CD4-positive, CD25-positive, alpha-beta regulatory T cell (primary cell): Measurements from ENCODE around the gene IL23R. TPM values are rescaled to one million over a fixed set of nuclear protein-coding genes. Genes with fewer than 3 reads are reported as not detected.

Experiments used
- ATAC-seq, 2 donors: fragments of 150-1000 bp; cut with Tn5 transposase; one replicate each; pipeline ENCODE4 v1.10.0; 2021; ENCODE audit warnings: low read depth in 2 of 2, moderate number of reproducible peaks in 2 of 2, moderate library complexity in 1 of 2
- DNase-seq, 3 donors: peaks; one replicate each; pipeline versions ENCODE4 v3.0.0 to v3.0.0-alpha.2; 2012 to 2022; ENCODE audit warnings: mixed read lengths in 1 of 3
- H3K27ac ChIP-seq: one replicate; pipeline ENCODE4 v1.7.0; 2013; ENCODE audit warnings: mild to moderate bottlenecking, low read length; ENCODE audit not compliant: insufficient read depth, poor library complexity, severe bottlenecking
- H3K27me3 ChIP-seq: one replicate; pipeline ENCODE4 v1.7.0; 2013; ENCODE audit warnings: low read length; ENCODE audit not compliant: control insufficient read depth, insufficient read depth
- H3K36me3 ChIP-seq: one replicate; pipeline ENCODE4 v1.7.0; 2013; ENCODE audit warnings: mild to moderate bottlenecking, low read length, moderate library complexity; ENCODE audit not compliant: control insufficient read depth, insufficient read depth
- H3K4me1 ChIP-seq: 2 replicates; pipeline ENCODE4 v1.7.0; 2013; ENCODE audit warnings: mild to moderate bottlenecking, low read length; ENCODE audit not compliant: insufficient read depth, control insufficient read depth, poor library complexity, severe bottlenecking
- H3K4me3 ChIP-seq: one replicate; pipeline ENCODE4 v1.7.0; 2013; ENCODE audit warnings: low read depth, mild to moderate bottlenecking, low read length, moderate library complexity
- H3K9me3 ChIP-seq, 2 experiments: 1 replicate in 1 of 2; 2 replicates in 1 of 2; pipeline ENCODE4 v1.7.0; 2013; ENCODE audit warnings: low read length in 2 of 2, mild to moderate bottlenecking in 1 of 2, moderate library complexity in 1 of 2; ENCODE audit not compliant: control insufficient read depth in 2 of 2
- H3K27ac Mint-ChIP-seq, 3 donors: one replicate each; pipeline ENCODE4 v1.8.0; 2020 to 2022; ENCODE audit warnings: mild to moderate bottlenecking in 3 of 3, mixed read lengths in 3 of 3, moderate library complexity in 2 of 3
- H3K27me3 Mint-ChIP-seq: one replicate; pipeline ENCODE4 v1.8.0; 2022; ENCODE audit warnings: mild to moderate bottlenecking, mixed read lengths
- H3K36me3 Mint-ChIP-seq: one replicate; pipeline ENCODE4 v1.8.0; 2020; ENCODE audit warnings: mixed read lengths
- H3K4me1 Mint-ChIP-seq, 4 donors: one replicate each; pipeline ENCODE4 v1.8.0; 2020 to 2022; ENCODE audit warnings: mixed read lengths in 4 of 4, mild to moderate bottlenecking in 1 of 4
- H3K4me3 Mint-ChIP-seq, 4 donors: one replicate each; pipeline ENCODE4 v1.8.0; 2020 to 2022; ENCODE audit warnings: mild to moderate bottlenecking in 4 of 4, mixed read lengths in 4 of 4, moderate library complexity in 3 of 4
- H3K9me3 Mint-ChIP-seq, 7 donors: one replicate each; pipeline ENCODE4 v1.8.0; 2020 to 2022; ENCODE audit warnings: mixed read lengths in 7 of 7, mild to moderate bottlenecking in 3 of 7, moderate library complexity in 2 of 7
- polyA plus RNA-seq, 4 donors: library from polyadenylated mRNA; unstranded; fragments of 300-500 nt; fragmentation: Illumina TruSeq; gene quantifications; one replicate each; pipeline ENCODE4 v1.2.3, GENCODE V29; 2021
- total RNA-seq: library from RNA; stranded (reverse); gene quantifications from one replicate; pipeline ENCODE4 v1.2.3, GENCODE V29; 2022

Gene IL23R
- total and polyA plus RNA-seq, 5 donors from 2014 or later, result 0.20 to 0.35 (median 0.30) TPM; not detected in 2

- Mint-ChIP-seq H3K27me3 (no peaks in the 10 kb centered on the region), H3K27ac (peak overlapping the region in 2 of 3 donors; percentile 57 to 73), H3K36me3 (no peaks in the 10 kb centered on the region), H3K4me3 (peak overlapping the region in 3 of 4 donors; percentile 50 to 76 (median 73)), H3K9me3 (no peaks in the 10 kb centered on the region), H3K4me1 (peaks cover 12 to 29% (median 20%) of the 10 kb centered on the region in 4 donors)
- H3K36me3 ChIP-seq, result no peaks in the 10 kb centered on the region
- no peak overlapping the region for H3K27ac ChIP-seq
- peak overlapping the region; percentile 60 for H3K4me3 ChIP-seq
- DNase-seq (peak in 2 of 3 donors; percentile 16 to 51), ATAC-seq (peak; percentile 54 to 76)
- H3K9me3 ChIP-seq, result no peaks in the 10 kb centered on the region
- peaks cover 8% of the 10 kb centered on the region for H3K4me1 ChIP-seq
- H3K27me3 ChIP-seq, result no peaks in the 10 kb centered on the region
Measured at GRCh38 chr1:67264899-67265298, 98.6 kb downstream of the IL23R start.

GRCh38 chr1:67269061-67269460 lies 102.8 kb downstream of the IL23R start:
- no peaks in the 10 kb centered on the region for H3K36me3 ChIP-seq
- Mint-ChIP-seq H3K4me3 (no peak overlapping the region), H3K4me1 (peaks cover 4 to 12% (median 9%) of the 10 kb centered on the region in 4 donors), H3K9me3 (peaks cover 0 to 7% (median 0%) of the 10 kb centered on the region in 7 donors), H3K36me3 (peaks cover 7% of the 10 kb centered on the region), H3K27me3 (no peaks in the 10 kb centered on the region), H3K27ac (no peak overlapping the region)
- H3K4me3 ChIP-seq, result no peak overlapping the region
- DNase-seq (no peak), ATAC-seq (no peak)
- H3K27me3 ChIP-seq, result no peaks in the 10 kb centered on the region
- peaks cover 7% of the 10 kb centered on the region for H3K4me1 ChIP-seq
- H3K9me3 ChIP-seq, result no peaks in the 10 kb centered on the region
- no peak overlapping the region for H3K27ac ChIP-seq

GRCh38 chr1:67270541-67270940 lies 104.3 kb downstream of the IL23R start:
- DNase-seq, result no peak
- peaks cover 0 to 7% (median 0%) of the 10 kb centered on the region in 7 donors for H3K9me3 Mint-ChIP-seq
- no peaks in the 10 kb centered on the region for H3K9me3 ChIP-seq
- peaks cover 7% of the 10 kb centered on the region for H3K36me3 Mint-ChIP-seq
- H3K4me1 ChIP-seq, result no peaks in the 10 kb centered on the region
- no peak overlapping the region for H3K27ac Mint-ChIP-seq
- H3K4me3 ChIP-seq, result no peak overlapping the region
- no peaks in the 10 kb centered on the region for H3K27me3 ChIP-seq
- no peak overlapping the region for H3K4me3 Mint-ChIP-seq
- ATAC-seq, result no peak
- H3K27ac ChIP-seq, result no peak overlapping the region
- H3K36me3 ChIP-seq, result no peaks in the 10 kb centered on the region
- H3K4me1 Mint-ChIP-seq, result peaks cover 0 to 9% (median 8%) of the 10 kb centered on the region in 4 donors
- no peaks in the 10 kb centered on the region for H3K27me3 Mint-ChIP-seq

GRCh38 chr1:67273591-67273990 lies 107.3 kb downstream of the IL23R start:
- no peak for DNase-seq
- H3K4me3 ChIP-seq, result no peak overlapping the region
- H3K27ac Mint-ChIP-seq, result peak overlapping the region in 1 of 3 donors; percentile 27

GRCh38 chr1:67274623-67275325 lies 108.5 kb downstream of the IL23R start:
- DNase-seq (peak in 2 of 3 donors; percentile 4 to 66), ATAC-seq (peak; percentile 52 to 53)
- H3K36me3 ChIP-seq, result no peaks in the 10 kb centered on the region
- no peak overlapping the region for H3K4me3 ChIP-seq
- H3K27ac ChIP-seq, result no peak overlapping the region
- Mint-ChIP-seq H3K9me3 (peaks cover 0 to 7% (median 0%) of the 10 kb centered on the region in 7 donors), H3K4me3 (no peak overlapping the region), H3K27ac (no peak overlapping the region), H3K4me1 (peaks cover 0 to 9% (median 8%) of the 10 kb centered on the region in 4 donors), H3K27me3 (no peaks in the 10 kb centered on the region), H3K36me3 (peaks cover 7% of the 10 kb centered on the region)
- H3K9me3 ChIP-seq, result no peaks in the 10 kb centered on the region
- no peaks in the 10 kb centered on the region for H3K27me3 ChIP-seq
- H3K4me1 ChIP-seq, result no peaks in the 10 kb centered on the region

More at GRCh38 chr1:67273591-67273990, 107.3 kb downstream of the IL23R start:
- Histone ChIP-seq H3K36me3 (no peaks in the 10 kb centered on the region), H3K27ac (no peak overlapping the region), H3K27me3 (no peaks in the 10 kb centered on the region), H3K9me3 (no peaks in the 10 kb centered on the region), H3K4me1 (no peaks in the 10 kb centered on the region)
- peaks cover 0 to 7% (median 0%) of the 10 kb centered on the region in 7 donors for H3K9me3 Mint-ChIP-seq
- no peak overlapping the region for H3K4me3 Mint-ChIP-seq
- no peak for ATAC-seq
- H3K36me3 Mint-ChIP-seq, result peaks cover 7% of the 10 kb centered on the region
- peaks cover 0 to 9% (median 8%) of the 10 kb centered on the region in 4 donors for H3K4me1 Mint-ChIP-seq
- no peaks in the 10 kb centered on the region for H3K27me3 Mint-ChIP-seq

- Histone ChIP-seq H3K36me3 (no peaks in the 10 kb centered on the region), H3K27ac (no peak overlapping the region), H3K27me3 (no peaks in the 10 kb centered on the region), H3K4me3 (no peak overlapping the region), H3K9me3 (no peaks in the 10 kb centered on the region), H3K4me1 (no peaks in the 10 kb centered on the region)
- Mint-ChIP-seq H3K27me3 (no peaks in the 10 kb centered on the region), H3K36me3 (no peaks in the 10 kb centered on the region), H3K9me3 (peaks cover 0 to 5% (median 0%) of the 10 kb centered on the region in 7 donors), H3K4me3 (no peak overlapping the region), H3K27ac (no peak overlapping the region), H3K4me1 (no peaks in the 10 kb centered on the region)
- DNase-seq (no peak), ATAC-seq (no peak)
Measured at GRCh38 chr1:67280696-67281095, 114.4 kb downstream of the IL23R start.

GRCh38 chr1:67281244-67281643 lies 115.0 kb downstream of the IL23R start:
- Histone ChIP-seq H3K4me1 (no peaks in the 10 kb centered on the region), H3K9me3 (no peaks in the 10 kb centered on the region), H3K27ac (no peak overlapping the region), H3K27me3 (no peaks in the 10 kb centered on the region), H3K36me3 (no peaks in the 10 kb centered on the region), H3K4me3 (no peak overlapping the region)
- Mint-ChIP-seq H3K4me1 (peaks cover 0 to 5% (median 2%) of the 10 kb centered on the region in 4 donors), H3K9me3 (peaks cover 0 to 1% (median 0%) of the 10 kb centered on the region in 7 donors), H3K27ac (no peak overlapping the region), H3K4me3 (no peak overlapping the region), H3K27me3 (no peaks in the 10 kb centered on the region), H3K36me3 (no peaks in the 10 kb centered on the region)
- ATAC-seq (no peak), DNase-seq (no peak)
